Stimulated activated CD8-positive, alpha-beta memory T cell treated with anti-CD3 and anti-CD28 coated beads, Interleukin-12 subunit alpha, Interleukin-12 subunit beta, amount 100 ng/mL, for 1 hour (primary cell): Measurements from ENCODE around the gene L1CAM.
A peak's percentile ranks its signal among the peaks of the same experiment; 100 is the strongest.

Source experiments
- DNase-seq: peaks from one replicate; pipeline ENCODE4 v3.0.0-alpha.2; 2020; ENCODE audit warnings: low read depth

L1CAM gene

DNA sequence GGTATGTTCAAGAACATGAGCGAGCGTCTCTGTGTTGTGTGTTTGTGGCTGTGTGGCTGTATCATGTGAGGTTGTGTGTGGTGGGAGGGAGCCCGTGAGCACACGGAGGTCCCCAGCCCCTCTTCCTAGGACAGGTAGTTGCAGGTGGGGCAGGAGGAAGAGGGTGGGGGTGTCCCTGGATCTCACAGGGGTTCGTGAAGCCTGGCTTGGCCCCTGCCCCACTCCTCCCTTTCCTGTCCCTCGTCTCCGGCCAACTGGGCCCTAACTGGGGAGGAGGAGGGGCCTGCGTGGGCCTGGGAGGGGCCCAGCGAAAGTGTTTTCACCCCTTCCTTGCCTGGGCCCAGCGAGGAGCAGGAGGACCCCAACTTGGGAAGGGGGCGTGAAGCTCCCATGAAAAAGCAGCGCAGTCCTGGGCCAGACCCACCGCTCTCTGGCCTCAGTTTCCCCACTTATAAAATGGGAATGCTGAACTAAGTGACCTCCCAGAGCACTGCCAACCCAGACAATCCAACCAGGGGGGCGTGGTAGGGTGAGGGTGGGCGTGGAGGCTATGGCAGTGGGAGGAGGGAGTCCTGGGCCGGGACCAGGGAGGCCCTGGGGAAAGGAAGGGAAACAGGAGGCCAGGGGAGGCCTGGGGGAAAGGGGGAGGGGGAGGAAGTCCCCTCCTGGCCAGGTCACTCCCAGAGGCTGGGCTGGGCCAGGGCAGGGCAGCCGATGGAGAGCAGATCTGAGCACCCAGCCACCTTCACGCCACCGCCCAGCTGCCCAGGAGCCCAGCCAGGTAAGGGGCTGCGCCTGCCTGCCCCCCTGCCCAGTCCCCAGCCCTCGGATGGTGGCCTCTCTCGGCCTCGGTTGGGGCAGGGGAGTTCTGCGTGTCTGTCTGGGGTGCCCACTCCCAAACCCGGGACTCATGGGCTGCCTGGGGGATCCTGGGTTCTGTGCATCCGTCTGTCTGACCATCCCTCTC lies 18.3 kb upstream of the L1CAM start, which contains the start of gene AVPR2:
Gene AVPR2 (plus strand): TSS at position 683 of the 967 bp plus-strand sequence. CDS start 473 bp downstream, outside the sequence.
- no peak for DNase-seq

DNA sequence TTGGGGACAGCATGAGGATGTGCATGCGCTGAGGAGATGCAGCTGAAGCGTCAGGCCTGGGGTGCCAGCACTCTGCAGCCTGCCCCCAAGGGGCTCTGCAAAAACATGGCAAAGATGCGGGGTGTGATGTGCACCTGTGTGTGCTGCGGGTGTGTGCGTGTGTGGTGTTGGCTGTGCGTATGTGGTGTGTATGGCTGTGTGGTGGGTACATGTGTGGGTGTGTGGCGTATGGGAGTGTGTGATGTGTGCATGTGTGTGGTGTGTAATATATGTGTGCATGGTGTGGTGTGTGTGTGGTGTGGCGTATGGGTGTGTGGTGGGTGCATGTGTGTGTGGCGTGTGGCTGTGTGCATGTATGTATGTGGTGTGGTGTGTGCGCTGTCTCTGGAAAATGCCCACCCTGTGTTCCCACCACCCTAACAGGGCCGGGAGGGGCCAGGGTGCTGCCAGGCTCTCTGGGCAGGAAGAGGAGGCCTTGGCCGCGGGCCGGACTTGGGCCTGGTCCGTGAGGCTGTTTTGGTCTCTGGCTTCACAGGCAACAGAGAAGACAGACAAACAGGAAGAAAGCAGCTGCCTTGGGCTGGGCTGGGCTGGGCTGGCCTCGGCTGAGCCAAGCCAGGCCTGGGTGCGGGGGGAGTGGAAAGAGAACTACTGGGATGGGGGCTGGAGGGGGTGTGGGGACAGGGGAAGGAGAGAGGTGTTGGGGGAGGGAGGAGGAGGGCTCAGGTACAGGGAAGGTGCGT lies 17.4 kb upstream of the L1CAM start:
- no peak for DNase-seq

DNA sequence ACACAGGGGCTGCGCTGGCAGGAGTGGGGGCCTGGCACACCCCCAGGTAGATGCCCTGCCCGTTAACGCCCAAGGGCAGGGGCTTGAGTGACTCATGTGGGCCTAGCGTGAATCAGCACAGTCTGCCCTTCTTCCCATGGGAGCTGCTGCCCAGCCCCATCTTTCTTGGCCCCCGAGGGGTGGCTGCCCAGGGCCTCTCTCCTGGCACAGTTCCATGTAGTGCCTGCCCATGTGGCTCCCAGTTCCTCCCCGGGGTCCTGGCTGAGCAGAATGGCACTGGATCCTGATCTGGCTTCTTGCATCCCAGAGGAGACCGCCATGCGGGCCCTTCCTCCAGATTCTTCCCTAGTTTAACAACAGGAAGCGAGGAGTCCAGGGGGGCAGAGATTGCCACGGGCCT lies 16.4 kb upstream of the L1CAM start:
- DNase-seq, result no peak

DNA sequence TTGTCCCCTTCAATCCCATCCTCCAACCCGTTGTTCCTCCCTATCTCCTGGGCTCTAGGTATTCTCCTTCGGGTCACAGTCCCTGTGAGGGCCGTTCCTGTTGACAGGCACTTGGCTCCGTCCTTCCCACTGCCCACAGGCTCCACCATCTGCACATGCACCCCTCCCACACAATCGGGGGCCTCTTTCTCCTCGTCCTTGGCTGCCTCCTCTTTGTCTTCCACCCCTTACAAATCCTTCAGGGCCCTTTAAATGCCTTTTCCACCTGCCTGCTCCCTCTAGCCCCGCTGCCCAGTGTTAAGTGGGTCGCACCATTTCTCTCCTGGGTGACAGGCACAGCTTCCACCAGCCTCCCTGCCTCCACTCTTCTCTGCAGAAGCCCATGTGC lies 15.8 kb upstream of the L1CAM start:
- DNase-seq, result no peak

DNA sequence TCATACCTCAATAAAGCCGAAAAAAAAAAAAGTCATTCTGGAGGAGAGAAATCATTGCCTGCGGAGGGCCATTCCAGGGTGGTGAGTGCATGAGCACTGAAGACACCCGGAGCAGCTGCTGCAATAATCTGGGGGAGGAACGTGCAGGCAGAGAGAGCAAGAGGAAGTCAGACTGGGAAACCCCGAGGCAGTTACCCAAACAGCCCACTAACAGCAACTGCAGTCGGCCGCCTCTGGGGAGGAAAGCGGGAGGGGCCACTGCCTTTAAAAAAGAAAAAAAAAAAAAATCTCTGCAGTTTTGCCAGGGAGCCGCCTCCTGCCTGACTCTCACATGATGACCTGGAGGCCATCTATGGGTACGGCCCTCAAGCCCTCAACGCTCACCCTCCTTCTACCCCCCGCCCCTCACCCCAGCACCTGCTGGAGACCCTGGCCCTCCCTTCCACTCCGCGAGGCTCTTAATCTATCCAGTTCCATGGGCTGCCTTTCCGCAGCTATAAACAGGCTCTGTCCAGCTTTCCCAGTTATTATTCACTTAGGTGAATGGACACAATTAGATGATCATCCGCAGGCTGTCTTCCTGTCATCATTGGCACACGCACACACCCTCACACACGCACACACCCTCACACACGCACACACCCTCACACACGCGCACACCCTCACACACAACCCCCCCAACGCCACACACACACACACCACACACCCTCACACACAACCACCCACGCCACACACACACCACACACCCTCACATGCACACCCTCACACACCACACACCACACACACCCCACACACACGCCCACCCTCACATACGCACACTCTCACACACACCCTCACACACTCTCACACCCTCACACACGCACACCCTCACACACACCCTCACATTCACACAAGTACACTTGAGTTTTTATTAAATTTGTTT lies 15.1 kb upstream of the L1CAM start:
- DNase-seq, result peak; percentile 37

DNA sequence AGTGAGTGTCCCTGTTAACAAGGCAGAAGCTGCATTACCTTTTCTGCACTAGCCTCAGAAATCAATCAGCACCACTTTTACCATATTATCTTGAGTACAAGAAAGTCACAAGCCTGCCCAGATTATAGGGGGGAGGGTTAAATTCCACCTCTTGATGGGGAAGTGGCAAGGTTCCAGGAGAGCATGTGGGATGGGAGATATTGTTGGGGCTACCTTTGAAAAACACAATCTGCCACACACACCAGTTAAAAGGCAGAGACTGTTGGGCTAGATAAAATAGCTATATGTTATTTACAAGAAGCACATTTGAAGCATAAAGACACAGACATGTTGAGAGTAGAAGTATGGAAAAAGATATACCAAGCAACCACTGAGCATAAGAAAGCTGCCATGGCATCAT lies 11.9 kb upstream of the L1CAM start:
- DNase-seq, result no peak

DNA sequence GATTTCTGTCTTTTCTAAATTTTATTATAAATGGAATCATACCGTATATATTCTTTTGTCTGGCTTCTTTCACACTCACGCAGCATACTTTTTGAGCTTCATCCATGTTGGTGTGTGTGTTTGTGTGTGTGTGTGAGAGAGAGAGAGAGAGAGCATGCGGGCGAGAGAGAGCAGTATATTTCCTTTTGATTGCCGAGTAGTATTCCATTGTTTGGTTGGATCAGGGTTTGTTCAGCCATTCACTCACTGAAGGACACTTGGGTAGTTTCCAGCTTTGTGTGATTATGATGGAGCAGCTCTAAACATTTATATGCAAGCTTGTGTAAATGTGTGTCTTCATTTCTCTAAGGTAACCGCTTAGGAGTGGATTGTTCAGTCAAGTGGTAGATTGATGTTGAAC lies 3.1 kb upstream of the L1CAM start:
- DNase-seq, result no peak

DNA sequence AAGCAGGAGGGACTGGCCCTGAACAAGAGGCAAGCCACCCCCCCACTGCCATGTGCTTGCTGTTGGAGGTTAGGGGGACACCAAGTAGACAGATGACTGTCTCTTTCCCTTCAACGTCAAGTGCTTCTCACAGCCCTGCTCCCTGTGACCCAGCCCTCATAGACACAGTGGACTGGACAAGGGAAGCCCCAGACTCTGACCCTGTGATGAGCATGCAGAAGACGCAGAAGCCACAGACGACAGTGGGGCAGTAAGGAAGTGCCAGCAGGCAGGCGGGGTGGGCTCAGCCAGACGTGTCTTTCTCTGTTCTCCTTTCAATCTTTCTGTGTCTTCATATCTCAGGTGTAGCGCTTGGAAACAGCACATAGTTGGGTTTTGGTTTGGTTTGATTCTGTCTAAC lies 2.4 kb upstream of the L1CAM start:
- no peak for DNase-seq

DNA sequence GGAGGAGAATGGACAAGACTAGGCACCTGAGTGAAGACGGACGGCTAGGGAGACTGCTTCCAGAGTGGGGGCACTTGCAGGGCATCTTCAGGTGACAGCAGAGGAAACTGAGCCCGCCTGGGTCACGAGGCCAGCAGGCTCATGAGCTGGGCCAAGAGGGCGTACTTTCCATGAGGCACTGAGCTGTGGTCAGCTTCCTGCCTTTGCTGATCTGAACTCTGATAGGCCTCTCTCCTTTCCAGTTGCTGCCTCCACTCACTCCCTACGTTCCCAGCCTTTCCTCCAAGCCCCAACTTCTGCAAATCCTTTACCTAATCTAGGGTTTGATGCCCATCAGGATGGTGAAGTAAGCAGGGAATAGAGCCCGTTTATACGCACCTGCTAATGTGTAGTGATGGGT lies 1.4 kb upstream of the L1CAM start:
- no peak for DNase-seq

DNA sequence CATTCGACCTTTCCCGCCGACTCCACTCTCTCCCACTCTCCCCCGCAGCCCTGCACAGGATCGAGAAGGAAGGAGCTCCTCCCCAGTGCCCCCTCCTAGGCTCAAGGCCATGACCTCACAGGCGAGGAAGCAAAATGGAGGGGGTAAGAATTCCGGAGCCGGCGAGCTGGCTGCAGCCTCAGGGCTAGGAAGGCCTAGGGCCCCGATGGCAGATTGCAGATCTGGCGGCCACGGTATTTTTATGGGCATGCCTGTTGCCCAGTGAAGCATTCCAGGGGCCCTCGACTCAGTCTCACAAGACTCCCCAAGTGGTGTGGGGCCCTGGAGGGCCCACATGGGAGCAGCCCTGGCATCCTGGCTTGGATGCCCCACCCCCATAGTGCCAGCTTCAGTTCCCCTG lies 942 bp upstream of the L1CAM start:
- no peak for DNase-seq

DNA sequence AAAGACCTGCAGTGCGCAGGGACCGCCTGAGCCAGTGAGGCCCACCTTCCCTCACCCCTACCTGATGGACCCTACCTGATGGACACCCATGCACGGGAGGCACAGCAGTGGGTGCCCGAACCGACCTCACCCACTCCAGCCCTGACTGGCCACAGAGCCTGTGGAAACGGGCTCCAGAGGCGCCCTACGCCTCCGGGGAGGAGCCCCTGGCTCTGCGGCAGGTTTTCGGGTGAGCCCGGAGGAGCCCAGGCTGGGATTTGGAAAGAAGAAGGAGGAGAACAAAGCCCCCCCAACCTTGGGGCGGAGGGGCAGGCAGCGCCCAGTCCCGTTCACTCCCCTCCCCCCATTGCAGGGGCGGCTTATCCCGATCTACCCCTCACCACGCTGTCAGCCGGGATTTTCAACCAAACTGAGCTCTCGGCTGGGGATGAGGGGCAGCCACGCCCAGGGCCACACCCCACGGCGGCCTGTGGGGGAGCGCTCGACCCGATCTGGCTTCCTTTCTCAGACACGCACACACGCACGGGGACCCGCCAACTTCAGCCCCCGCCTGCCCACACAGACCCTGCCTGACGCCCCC lies 675 bp downstream of the L1CAM start:
- no peak for DNase-seq

DNA sequence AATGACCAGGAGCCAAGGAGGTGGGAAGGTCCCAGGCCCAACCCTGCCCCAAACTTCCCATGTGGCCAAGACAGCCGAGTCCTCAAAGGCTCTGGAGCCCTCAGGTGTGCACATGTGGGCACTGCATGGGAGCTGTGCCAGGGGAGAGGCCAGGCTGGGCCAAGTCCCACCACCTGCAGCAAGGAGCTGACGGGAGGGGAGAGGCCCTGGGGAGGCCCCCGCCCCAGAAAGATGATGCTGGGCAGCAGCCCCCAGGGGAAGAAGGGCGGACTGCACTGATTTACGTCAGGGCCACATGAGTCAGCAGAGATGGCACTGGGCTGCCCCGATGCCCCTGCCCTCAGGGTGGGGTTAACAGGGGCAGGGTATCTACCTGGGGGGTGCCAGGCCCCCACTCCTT lies 1.4 kb downstream of the L1CAM start:
- no peak for DNase-seq

DNA sequence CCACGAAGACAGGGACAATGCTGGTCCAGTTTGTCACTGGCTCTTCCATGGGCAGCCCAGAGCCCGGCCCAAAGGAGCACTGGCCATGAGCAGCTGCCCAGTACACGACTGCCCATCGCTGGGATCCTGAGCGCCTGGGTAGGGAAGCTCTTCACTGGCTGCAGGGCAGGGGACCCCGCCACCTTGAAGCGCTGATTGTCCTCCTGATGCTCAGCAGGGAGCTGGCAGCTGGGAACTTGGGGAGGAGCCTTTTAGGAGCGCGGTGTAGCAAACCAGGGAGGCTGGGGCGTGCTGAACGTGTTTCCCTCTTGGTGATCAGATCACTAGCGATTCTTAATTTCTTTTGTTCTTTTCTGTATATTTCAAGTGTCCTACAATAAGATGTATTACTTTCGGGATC lies 1.8 kb downstream of the L1CAM start:
- no peak for DNase-seq

DNA sequence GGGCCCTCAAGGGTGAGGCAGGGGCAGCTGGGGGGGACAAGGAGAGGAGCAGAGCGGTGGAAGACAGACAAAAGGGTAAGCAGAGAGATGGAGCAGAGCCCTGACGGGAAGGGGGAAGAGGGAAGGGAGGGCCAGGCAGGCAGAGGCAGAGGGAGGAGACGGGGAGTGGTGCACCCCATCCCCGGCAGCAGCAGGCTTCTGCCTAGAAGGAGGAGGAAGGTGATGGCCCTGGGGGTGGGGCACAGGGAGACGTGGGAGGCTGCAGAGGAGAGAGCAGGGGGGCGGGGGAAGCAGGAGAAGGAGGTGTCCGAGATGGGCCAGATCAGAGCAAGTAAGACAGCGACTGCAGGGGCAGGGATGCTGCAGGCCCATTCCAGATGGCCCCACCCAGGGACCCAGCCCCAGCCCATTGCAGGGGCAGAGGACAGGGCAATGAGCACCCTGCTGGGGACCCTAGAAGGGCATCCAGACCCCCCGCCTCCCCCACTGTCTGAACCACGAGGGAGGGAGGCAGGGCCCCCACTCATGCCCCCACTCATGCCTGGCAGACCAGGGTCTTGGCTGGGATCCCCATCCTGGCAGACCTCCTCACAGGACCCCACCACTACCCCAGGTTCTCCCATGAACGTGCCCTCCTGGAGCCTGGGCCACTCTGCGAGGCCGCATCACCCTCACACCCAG lies 2.7 kb downstream of the L1CAM start:
- DNase-seq, result no peak

DNA sequence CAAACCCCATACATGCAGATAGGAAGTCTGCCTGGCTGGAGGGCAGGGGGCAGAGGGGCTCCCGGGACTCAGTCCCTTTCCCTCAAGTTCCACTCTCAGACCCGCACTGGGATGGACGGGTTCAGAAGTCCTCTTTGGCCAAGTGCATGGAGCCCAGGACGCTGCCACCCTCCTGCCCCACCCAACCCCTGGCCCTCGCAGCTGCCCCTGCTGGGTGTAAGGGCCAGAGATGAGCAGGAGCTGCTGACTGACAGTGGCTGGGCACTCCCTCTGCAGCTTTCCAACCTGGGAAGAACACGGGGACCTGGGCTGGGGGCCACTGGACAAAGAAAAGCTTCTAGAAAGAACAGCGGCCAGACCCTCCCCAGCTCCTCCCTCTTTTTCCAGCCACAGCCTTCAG lies 3.4 kb downstream of the L1CAM start:
- DNase-seq, result no peak

DNA sequence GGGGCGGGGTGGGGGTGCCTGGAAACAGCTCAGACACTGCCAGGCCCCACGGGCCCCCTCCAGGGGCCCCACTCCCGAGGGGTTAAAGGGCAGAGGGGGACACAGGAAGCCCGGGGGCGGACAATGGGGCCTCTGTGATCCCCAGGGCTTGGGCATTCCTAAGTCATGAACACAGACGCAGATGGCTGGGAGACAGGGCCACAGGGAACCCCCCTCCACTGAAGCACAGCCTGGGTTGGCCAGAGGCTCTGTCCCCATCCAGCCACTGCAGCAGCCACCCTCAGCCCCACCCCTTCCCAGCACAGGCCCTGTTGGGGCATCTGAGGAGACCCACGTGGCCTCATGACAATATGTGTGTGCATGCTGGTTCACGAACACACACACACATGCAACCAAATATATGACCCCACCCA lies 3.9 kb downstream of the L1CAM start:
- DNase-seq, result no peak

DNA sequence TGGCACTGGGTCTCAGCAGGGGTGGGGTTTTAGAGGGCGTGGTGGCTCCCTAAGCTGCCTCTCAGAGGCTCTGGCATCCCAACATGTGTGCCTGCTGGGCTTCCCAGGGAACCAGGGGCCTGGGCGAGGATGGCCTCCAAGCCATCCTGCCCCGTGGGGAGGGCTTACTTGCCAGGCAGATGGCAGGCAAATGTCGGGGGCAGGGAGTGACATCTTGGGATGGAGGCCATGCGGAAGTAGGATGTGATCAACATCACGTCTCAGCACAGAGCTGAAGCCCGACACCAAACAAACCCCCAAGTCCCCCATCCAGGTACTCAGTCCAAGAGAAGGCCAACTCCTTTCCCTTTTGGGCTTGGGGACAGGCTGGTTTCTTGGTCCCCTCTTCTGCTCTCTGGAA lies 4.7 kb downstream of the L1CAM start:
- DNase-seq, result no peak

DNA sequence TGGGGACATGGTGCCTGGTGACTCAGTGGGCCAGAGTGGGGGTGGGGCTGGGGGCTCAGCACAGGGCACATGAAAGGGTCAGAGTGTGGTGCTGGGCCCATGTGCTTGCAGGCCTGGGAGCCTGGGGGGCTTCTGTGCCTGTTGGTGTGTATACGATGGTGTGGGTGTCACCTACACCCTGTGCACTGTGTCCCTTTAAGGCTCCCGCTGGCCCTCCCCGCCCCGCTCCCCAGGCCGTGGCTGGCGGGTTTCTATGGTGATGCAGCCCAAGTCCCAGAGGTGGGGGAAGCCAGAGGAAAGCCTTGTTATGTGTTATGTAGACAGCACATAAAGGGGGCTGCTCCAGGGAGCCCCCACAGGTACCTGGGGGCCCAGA lies 5.5 kb downstream of the L1CAM start:
- DNase-seq, result no peak

DNA sequence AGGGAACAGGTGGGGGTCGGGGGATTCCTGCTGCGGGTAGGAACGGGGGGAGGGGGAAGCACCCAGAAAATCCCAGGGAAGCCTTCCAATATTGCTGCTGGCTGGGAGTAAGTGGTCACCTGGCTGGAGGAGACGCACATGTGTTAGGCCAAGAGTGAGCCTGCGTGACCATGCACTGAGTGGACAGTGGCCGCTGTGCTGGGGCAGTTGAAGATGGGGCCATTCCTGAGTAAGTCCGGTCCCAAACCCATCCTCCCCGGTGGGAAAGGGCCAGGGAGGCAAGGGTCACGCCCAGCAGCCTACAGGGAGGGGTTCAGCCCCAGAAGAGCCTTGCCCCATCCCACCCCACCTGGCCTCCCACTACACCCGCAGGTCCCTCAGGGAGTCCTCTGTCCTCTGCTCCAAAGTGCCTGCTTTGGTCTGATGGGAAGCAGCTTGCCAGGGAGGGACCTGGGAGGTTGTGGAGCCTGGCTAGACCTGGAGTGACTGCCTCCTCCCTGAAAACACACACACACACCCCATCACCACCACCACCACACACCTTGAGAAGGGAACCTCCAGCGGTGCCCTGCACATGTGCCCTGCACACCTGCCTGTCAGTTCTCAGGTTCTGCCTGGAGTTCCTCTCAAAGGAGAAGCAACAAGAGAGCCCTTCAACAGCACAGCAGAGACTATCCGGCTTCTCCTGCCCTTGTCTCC lies 6.1 kb downstream of the L1CAM start:
- DNase-seq, result no peak

DNA sequence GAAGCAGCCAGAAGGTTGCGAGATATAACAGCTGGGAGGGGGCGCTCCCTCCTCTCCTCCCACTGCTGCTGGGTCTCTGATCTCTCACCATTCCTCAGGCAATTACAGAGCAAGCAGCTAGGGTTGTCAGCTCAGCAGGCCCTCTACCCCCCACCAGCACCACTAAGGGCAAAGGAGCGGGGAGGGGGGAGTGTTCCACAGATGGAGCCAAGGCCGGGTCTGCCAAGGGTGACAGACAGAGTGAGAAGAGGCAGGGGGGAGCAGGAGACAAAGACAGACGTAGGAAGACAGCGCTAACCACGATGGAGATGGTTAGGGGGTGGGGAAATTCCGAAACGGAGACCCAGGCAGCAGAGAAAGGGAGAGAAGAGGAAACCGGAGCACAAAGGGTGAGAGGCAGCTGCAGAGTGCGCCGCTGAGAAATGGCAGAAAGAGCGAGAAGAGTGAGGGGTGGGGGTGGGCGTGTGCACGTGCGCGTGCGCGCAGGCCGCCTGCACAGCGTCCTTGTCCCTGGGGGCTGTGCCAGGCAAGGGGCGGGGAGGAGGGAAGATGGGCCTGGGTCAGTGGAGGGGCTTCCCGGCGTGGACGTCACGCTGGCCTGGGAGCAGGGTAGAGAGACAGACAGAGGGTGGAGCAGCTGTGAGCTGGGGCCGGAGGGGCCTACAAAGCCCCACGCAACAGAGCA lies 6.9 kb downstream of the L1CAM start:
- no peak for DNase-seq
